H1 (cell line): Measurements from ENCODE around the gene KCNC3. TPM values are rescaled to one million over a fixed set of nuclear protein-coding genes. Genes with fewer than 3 reads are reported as not detected.

ENCODE experiments used
- CTCF ChIA-PET: fragments of 300-600 bp; sonication (Branson Sonifier 250); formaldehyde crosslinking; loops from one replicate; lab custom pipeline; 2021; ENCODE audit not compliant: partially characterized antibody; lab: Charles Lee
- POLR2A ChIA-PET: fragments of 300-600 bp; sonication (Branson Sonifier 250); formaldehyde crosslinking; loops from one replicate; lab custom pipeline; 2021; ENCODE audit warnings: inconsistent platforms; ENCODE audit not compliant: partially characterized antibody; lab: Charles Lee
- DNase-seq, 2 experiments: peaks; one replicate each; pipeline versions ENCODE4 v3.0.0 to v3.0.0-alpha.2; 2010 to 2022; ENCODE audit warnings: low spot score in 2 of 2, low read depth in 1 of 2, mixed read lengths in 1 of 2
- FAIRE-seq: peaks from 2 replicates; lab custom pipeline; 2011; peaks lifted over from hg19 to GRCh38; lab: Jason Lieb, UNC
- H2AFZ ChIP-seq: 2 replicates; pipeline ENCODE4 v1.8.1; 2012; ENCODE audit warnings: low read length, inconsistent platforms
- H2AK5ac ChIP-seq: 2 replicates; pipeline ENCODE4 v1.6.1; 2013; ENCODE audit warnings: low read depth, low read length
- H2BK120ac ChIP-seq: replicated peaks from 2 replicates; pipeline ENCODE3; 2013; ENCODE audit warnings: low read depth, low read length, inconsistent platforms
- H2BK12ac ChIP-seq: 2 replicates; pipeline ENCODE4 v1.6.1; 2013; ENCODE audit warnings: low read depth, low read length
- H2BK15ac ChIP-seq: 2 replicates; pipeline ENCODE4 v1.6.1; 2013; ENCODE audit warnings: low read length
- H2BK20ac ChIP-seq: 2 replicates; pipeline ENCODE4 v1.6.1; 2013; ENCODE audit warnings: low read length
- H2BK5ac ChIP-seq: 2 replicates; pipeline ENCODE4 v1.6.1; 2013; ENCODE audit warnings: low read depth, low read length
- H3K14ac ChIP-seq: 2 replicates; pipeline ENCODE4 v1.6.1; 2013; ENCODE audit warnings: inconsistent platforms; ENCODE audit not compliant: insufficient read length
- H3K18ac ChIP-seq: 2 replicates; pipeline ENCODE4 v1.6.1; 2013; ENCODE audit warnings: low read length; ENCODE audit errors: extremely low read depth
- H3K23ac ChIP-seq: 2 replicates; pipeline ENCODE4 v1.6.1; 2013; ENCODE audit warnings: inconsistent platforms; ENCODE audit not compliant: insufficient read length
- H3K23me2 ChIP-seq: 2 replicates; pipeline ENCODE4 v1.6.1; 2013; ENCODE audit warnings: low read depth, low read length
- H3K27ac ChIP-seq: 2 replicates; pipeline ENCODE4 v1.6.1; 2011; ENCODE audit warnings: low read depth, low read length, inconsistent platforms
- H3K27me3 ChIP-seq, 4 experiments: replicated peaks in 1 of 4; 1 replicate in 1 of 4; 2 replicates in 3 of 4; pipeline versions ENCODE4 v1.6.1 to v1.8.1; 2011 to 2013; ENCODE audit warnings: low read length in 3 of 4, mild to moderate bottlenecking in 3 of 4, inconsistent platforms in 2 of 4, mixed read lengths in 2 of 4, moderate library complexity in 1 of 4; ENCODE audit not compliant: control insufficient read depth in 3 of 4, insufficient read depth in 3 of 4; ENCODE audit errors: extremely low read depth in 1 of 4
- H3K36me3 ChIP-seq, 4 experiments: 2 replicates each; pipeline versions ENCODE4 v1.6.1 to v1.8.1; 2011 to 2013; ENCODE audit warnings: mild to moderate bottlenecking in 4 of 4, low read length in 3 of 4, moderate library complexity in 2 of 4, control low read depth in 1 of 4, inconsistent platforms in 1 of 4; ENCODE audit not compliant: insufficient read depth in 4 of 4, control insufficient read depth in 2 of 4
- H3K4ac ChIP-seq: replicated peaks from 2 replicates; pipeline ENCODE3; 2013; ENCODE audit warnings: low read length, low read depth, mixed read lengths, inconsistent platforms; ENCODE audit not compliant: insufficient read length
- H3K4me1 ChIP-seq, 4 experiments: replicated peaks in 1 of 4; 1 replicate in 1 of 4; 2 replicates in 3 of 4; pipeline versions ENCODE4 v1.6.1 to v1.8.1; 2011 to 2013; ENCODE audit warnings: low read length in 3 of 4, inconsistent platforms in 2 of 4, mixed read lengths in 1 of 4; ENCODE audit not compliant: insufficient read depth in 4 of 4, control insufficient read depth in 3 of 4
- H3K4me2 ChIP-seq, 2 experiments: 2 replicates each; pipeline versions ENCODE4 v1.6.1 to v1.8.1; 2011 to 2013; ENCODE audit warnings: low read depth in 2 of 2, low read length in 2 of 2, control low read depth in 1 of 2, inconsistent platforms in 1 of 2, mild to moderate bottlenecking in 1 of 2; ENCODE audit not compliant: insufficient read depth in 1 of 2
- H3K4me3 ChIP-seq, 4 experiments: fragments of 200-600, 300-600 bp in 1 of 4; sonication (generic), shearing (Covaris generic), sonication (Bioruptor Twin) in 1 of 4; 2 replicates each; pipeline versions ENCODE4 v1.5.1 to v1.8.1; 2011 to 2016; ENCODE audit warnings: low read length in 4 of 4, low read depth in 3 of 4, control low read depth in 2 of 4, inconsistent platforms in 2 of 4, mild to moderate bottlenecking in 2 of 4, mixed read lengths in 1 of 4, moderate library complexity in 1 of 4; ENCODE audit not compliant: insufficient read depth in 2 of 4; ENCODE audit errors: extremely low read depth in 1 of 4
- H3K56ac ChIP-seq: replicated peaks from 2 replicates; pipeline ENCODE3; 2013; ENCODE audit warnings: low read depth, mild to moderate bottlenecking, mixed read lengths, low read length, inconsistent platforms; ENCODE audit not compliant: insufficient read length
- H3K79me1 ChIP-seq: 2 replicates; pipeline ENCODE4 v1.6.1; 2013; ENCODE audit warnings: low read depth, low read length, control low read depth
- H3K79me2 ChIP-seq, 2 experiments: 2 replicates each; pipeline versions ENCODE4 v1.6.1 to v1.8.1; 2012 to 2013; ENCODE audit warnings: low read length in 2 of 2, mild to moderate bottlenecking in 2 of 2, inconsistent platforms in 1 of 2; ENCODE audit not compliant: insufficient read depth in 2 of 2, control insufficient read depth in 1 of 2
- H3K9ac ChIP-seq, 4 experiments: replicated peaks in 1 of 4; 1 replicate in 1 of 4; 2 replicates in 3 of 4; pipeline versions ENCODE4 v1.6.1 to v1.8.1; 2011 to 2013; ENCODE audit warnings: low read depth in 3 of 4, low read length in 3 of 4, control low read depth in 2 of 4, mild to moderate bottlenecking in 2 of 4, moderate library complexity in 2 of 4, inconsistent platforms in 1 of 4; ENCODE audit errors: extremely low read depth in 1 of 4
- H3K9me3 ChIP-seq, 2 experiments: 2 replicates each; pipeline versions ENCODE4 v1.6.1 to v1.8.1; 2012 to 2013; ENCODE audit warnings: mild to moderate bottlenecking in 2 of 2, moderate library complexity in 2 of 2, control low read depth in 1 of 2, inconsistent platforms in 1 of 2, low read depth in 1 of 2, low read length in 1 of 2, mixed read lengths in 1 of 2; ENCODE audit not compliant: insufficient read depth in 2 of 2
- H4K20me1 ChIP-seq, 2 experiments: replicated peaks in 1 of 2; 2 replicates each; pipeline versions ENCODE3 to v1.8.1; 2011 to 2013; ENCODE audit warnings: inconsistent platforms in 2 of 2, low read length in 2 of 2, mild to moderate bottlenecking in 1 of 2; ENCODE audit not compliant: insufficient read depth in 2 of 2, control insufficient read depth in 1 of 2
- H4K5ac ChIP-seq: 2 replicates; pipeline ENCODE4 v1.6.1; 2013; ENCODE audit warnings: low read length, low read depth, mixed read lengths, inconsistent platforms; ENCODE audit not compliant: insufficient read length
- H4K8ac ChIP-seq: 2 replicates; pipeline ENCODE4 v1.8.0; 2013; ENCODE audit warnings: mild to moderate bottlenecking, moderate library complexity, low read length, inconsistent platforms; ENCODE audit not compliant: insufficient read depth; ENCODE audit errors: extremely low read depth
- H4K91ac ChIP-seq: replicated peaks from 2 replicates; pipeline ENCODE3; 2013; ENCODE audit warnings: low read length, mixed read lengths, inconsistent platforms; ENCODE audit not compliant: insufficient read length
- ATF3 ChIP-seq: IDR thresholded peaks from 2 replicates; pipeline ENCODE4 v1.6.1; 2011; ENCODE audit warnings: low read depth, mild to moderate bottlenecking, low read length; ENCODE audit not compliant: insufficient read depth
- BACH1 ChIP-seq: IDR thresholded peaks from 2 replicates; pipeline ENCODE4 v1.6.1; 2012; ENCODE audit warnings: low read length, improper control_type of control experiment
- BCL11A ChIP-seq, 2 experiments: IDR thresholded peaks; one replicate each; pipeline ENCODE4 v1.6.1; 2011; ENCODE audit warnings: low read depth in 2 of 2, low read length in 2 of 2, mild to moderate bottlenecking in 2 of 2
- E2F6 ChIP-seq: IDR thresholded peaks from 2 replicates; pipeline ENCODE4 v1.6.1; 2012; ENCODE audit warnings: inconsistent platforms
- EGR1 ChIP-seq: IDR thresholded peaks from 2 replicates; pipeline ENCODE4 v1.6.1; 2011; ENCODE audit warnings: low read depth, low read length, borderline replicate concordance
- GABPA ChIP-seq: IDR thresholded peaks from 2 replicates; pipeline ENCODE4 v1.6.1; 2011; ENCODE audit warnings: mild to moderate bottlenecking, low read length, moderate library complexity, borderline replicate concordance; ENCODE audit not compliant: insufficient read depth
- GTF2F1 ChIP-seq: IDR thresholded peaks from 2 replicates; pipeline ENCODE4 v1.6.1; 2012; ENCODE audit warnings: low read depth, low read length, improper control_type of control experiment, borderline replicate concordance
- POLR2A ChIP-seq, 2 experiments: IDR thresholded peaks; 1 replicate in 1 of 2; 2 replicates in 1 of 2; pipeline ENCODE4 v1.6.1; 2011; ENCODE audit warnings: low read depth in 2 of 2, low read length in 2 of 2, mild to moderate bottlenecking in 2 of 2; ENCODE audit errors: control extremely low read depth in 1 of 2
- POLR2AphosphoS5 ChIP-seq: IDR thresholded peaks from 2 replicates; pipeline ENCODE4 v1.6.1; 2011; ENCODE audit warnings: low read depth, low read length
- SP2 ChIP-seq: IDR thresholded peaks from 2 replicates; pipeline ENCODE4 v1.6.1; 2012; ENCODE audit warnings: mild to moderate bottlenecking, low read length, inconsistent platforms
- WGBS, 2 experiments: shearing (Covaris generic) in 1 of 2; methylation state at CpG; one replicate each; pipeline versions ENCODE4 v1.1.6 to v1.1.7; 2013 to 2015; ENCODE audit warnings: low lambda C conversion rate in 2 of 2, mixed read lengths in 2 of 2, inconsistent platforms in 1 of 2, low coverage in 1 of 2, missing lambda C conversion rate in 1 of 2; ENCODE audit not compliant: insufficient replicate concordance in 2 of 2, insufficient coverage in 1 of 2, insufficient read length in 1 of 2; ENCODE audit errors: extremely low coverage in 1 of 2, missing lambda C conversion rate in 1 of 2; 5-methylcytosine and 5-hydroxymethylcytosine counted together
- polyA plus RNA-seq, 7 experiments: library from polyadenylated mRNA; depleted of rRNA in 3 of 7; stranded (reverse) in 5 of 7; unstranded in 2 of 7; fragments of >200 nt in 5 of 7; fragments of 200-250 nt in 2 of 7; gene quantifications; 1 replicate in 5 of 7; 2 replicates in 1 of 7; 4 replicates in 1 of 7; pipeline versions ENCODE4 v1.2.1 to v1.2.3, GENCODE V29; 2011 to 2013; ENCODE audit warnings: missing spikeins in 2 of 7, mixed read lengths in 2 of 7
- total RNA-seq: library from RNA; stranded (reverse); fragmentation: NEBNext Ultra II Directional; extraction: Animal tissue kit (Norgen Biotek cat#: 25700); gene quantifications from 2 replicates; pipeline ENCODE4 v1.2.1, GENCODE V29; 2021

The KCNC3 gene
- total and polyA plus RNA-seq, 2 of the 8 experiments (the other 6 are each of a cell fraction or from before 2014, with no cell fraction given): 3.9 to 7.2 TPM

GRCh38 chr19:50312967-50313811 lies 16.0 kb downstream of the KCNC3 start:
- Histone ChIP-seq H2AFZ (no peak overlapping the region), H3K79me2 (no peaks in the 10 kb centered on the region), H3K4me2 (peak overlapping the region; percentile 88 to 98), H3K23me2 (peaks cover 22% of the 10 kb centered on the region), H3K36me3 (peaks cover 0 to 3% (median under 1%) of the 10 kb centered on the region in 4 experiments; a peak in 2 of 8 replicates), H2BK120ac (no peak overlapping the region), H4K91ac (no peak overlapping the region), H4K5ac (peak overlapping the region; percentile 7), H3K9me3 (peaks cover 2 to 4% of the 10 kb centered on the region in 2 experiments; a peak in 1 of 4 replicates), H3K18ac (peak overlapping the region; percentile 90), H2BK12ac (peak overlapping the region; percentile 92), H3K56ac (peak overlapping the region; percentile 22), H3K9ac (peak overlapping the region in 2 of 4 experiments; percentile 8 to 24; a peak in 4 of 7 replicates), H2BK15ac (peak overlapping the region; percentile 96; the same call in 1 of the 2 replicates), H3K4me1 (peaks cover 5 to 14% (median 9%) of the 10 kb centered on the region in 4 experiments), H2BK20ac (peak overlapping the region; percentile 43; the same call in 1 of the 2 replicates), H3K27ac (peak overlapping the region; percentile 45; the same call in 1 of the 2 replicates), H2AK5ac (peak overlapping the region; percentile 9; the same call in 1 of the 2 replicates), H3K23ac (no peak overlapping the region), H4K8ac (no peak overlapping the region), H3K14ac (no peak overlapping the region), H3K79me1 (no peaks in the 10 kb centered on the region), H2BK5ac (peak overlapping the region; percentile 84; the same call in 1 of the 2 replicates), H4K20me1 (no peaks in the 10 kb centered on the region), H3K4me3 (peak overlapping the region; percentile 42 to 88 (median 60)), H3K4ac (peak overlapping the region; percentile 0), H3K27me3 (peaks cover 0 to 13% (median 1%) of the 10 kb centered on the region in 4 experiments; a peak in 3 of 7 replicates)
- CTCF ChIA-PET: interaction anchor here (0.7 to 1.3 kb wide), 13 partner anchors 8 to 78 kb away, joined by 3 to 8 read pairs (median 4); partner anchors contain the start of gene KCNC3
- DNase-seq (no peak), FAIRE-seq (no peak)
- WGBS, 2 experiments: 17% methylated on average over 25 of the region's 27 CpGs; no CpG with 5 or more reads in 1 of the 2 experiments
- POLR2A ChIA-PET: interaction anchor here (0.6 to 3.1 kb wide), 15 partner anchors 8 to 466 kb away, joined by 3 to 46 read pairs (median 3); partner anchors contain the start of genes KCNC3 and MYH14
- TF ChIP-seq POLR2AphosphoS5 (no peak; the same call in 1 of the 2 replicates), E2F6 (no peak), SP2 (no peak), BACH1 (peak; percentile 63; the same call in 1 of the 2 replicates), BCL11A (IDR thresholded peaks at IDR 0.05; ENCODE audit: low read depth in 2 of 2, low read length in 2 of 2) (no peak), GTF2F1 (no peak), GABPA (no peak), ATF3 (no peak), EGR1 (no peak), POLR2A (IDR thresholded peaks at IDR 0.05; ENCODE audit: control extremely low read depth in 1 of 2, low read depth in 2 of 2, low read length in 2 of 2) (peak in 1 of 2 experiments; percentile 15; a peak in 1 of 3 replicates)
